ENCODE data around the gene FBLN7.
A peak's percentile ranks its signal among the peaks of the same experiment; 100 is the strongest.

The FBLN7 gene

DNA sequence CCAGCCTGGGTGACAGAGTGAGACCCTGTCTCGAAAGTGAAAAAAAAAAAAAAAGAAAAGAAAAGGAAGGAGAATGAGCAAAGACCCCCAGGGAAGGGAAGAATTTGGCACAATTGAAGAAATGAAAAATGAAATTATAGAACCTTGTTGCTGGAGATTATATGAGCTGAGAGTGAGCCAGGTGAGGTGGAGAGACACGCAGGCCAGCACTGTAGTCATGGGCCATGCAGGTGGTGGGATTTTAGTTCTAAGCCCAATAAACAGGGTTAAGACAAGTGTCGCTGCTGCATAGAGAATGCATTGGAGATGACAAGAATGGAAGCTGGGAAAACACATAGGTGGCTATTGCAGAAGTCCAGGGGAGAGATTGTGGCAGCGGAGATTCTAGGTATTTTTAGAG, 32.3 kb downstream of the FBLN7 start:
- no peak for DNase-seq (ENCODE audit: low read depth)
- no peak overlapping the region for H3K4me3 ChIP-seq (ENCODE audit: low read depth, low read length)
- TF ChIP-seq, protein P1, sequence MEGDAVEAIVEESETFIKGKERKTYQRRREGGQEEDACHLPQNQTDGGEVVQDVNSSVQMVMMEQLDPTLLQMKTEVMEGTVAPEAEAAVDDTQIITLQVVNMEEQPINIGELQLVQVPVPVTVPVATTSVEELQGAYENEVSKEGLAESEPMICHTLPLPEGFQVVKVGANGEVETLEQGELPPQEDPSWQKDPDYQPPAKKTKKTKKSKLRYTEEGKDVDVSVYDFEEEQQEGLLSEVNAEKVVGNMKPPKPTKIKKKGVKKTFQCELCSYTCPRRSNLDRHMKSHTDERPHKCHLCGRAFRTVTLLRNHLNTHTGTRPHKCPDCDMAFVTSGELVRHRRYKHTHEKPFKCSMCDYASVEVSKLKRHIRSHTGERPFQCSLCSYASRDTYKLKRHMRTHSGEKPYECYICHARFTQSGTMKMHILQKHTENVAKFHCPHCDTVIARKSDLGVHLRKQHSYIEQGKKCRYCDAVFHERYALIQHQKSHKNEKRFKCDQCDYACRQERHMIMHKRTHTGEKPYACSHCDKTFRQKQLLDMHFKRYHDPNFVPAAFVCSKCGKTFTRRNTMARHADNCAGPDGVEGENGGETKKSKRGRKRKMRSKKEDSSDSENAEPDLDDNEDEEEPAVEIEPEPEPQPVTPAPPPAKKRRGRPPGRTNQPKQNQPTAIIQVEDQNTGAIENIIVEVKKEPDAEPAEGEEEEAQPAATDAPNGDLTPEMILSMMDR (IDR thresholded peaks at IDR 0.05; ENCODE audit: insufficient read depth, low read depth, low read length, missing control alignments), result no peak

DNA sequence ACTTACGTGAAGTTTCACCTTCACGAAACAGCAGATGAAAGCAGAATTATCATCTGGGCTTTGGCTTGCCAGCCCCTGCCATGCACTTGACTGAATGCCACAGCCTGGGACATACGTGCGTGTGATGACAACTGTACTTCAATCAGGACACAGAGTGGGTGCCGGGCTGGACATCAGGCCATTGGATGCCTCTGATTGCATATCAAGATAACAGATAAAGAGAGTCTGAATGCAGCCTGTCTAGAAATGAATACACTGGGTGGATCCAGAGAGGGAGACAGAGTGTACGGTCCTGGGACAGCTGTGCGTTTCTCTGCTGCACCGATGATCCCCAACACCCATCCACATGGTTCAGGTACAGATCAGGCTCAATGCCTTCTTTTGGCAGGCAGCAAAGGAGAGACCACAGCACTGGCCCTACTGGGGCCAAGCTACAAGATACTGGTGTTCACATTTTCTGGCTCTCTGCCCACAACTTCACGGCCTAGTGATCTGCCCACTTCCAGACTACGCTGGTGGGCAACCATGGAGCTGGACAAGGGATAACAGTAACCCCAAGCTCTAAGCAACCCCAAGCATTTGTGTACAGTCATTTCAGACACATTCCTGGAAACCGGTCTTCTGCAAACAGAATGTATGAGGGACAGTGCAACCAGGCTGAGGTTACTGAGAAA, 35.6 kb downstream of the FBLN7 start:
- no peak overlapping the region for H3K4me3 ChIP-seq (ENCODE audit: low read depth, low read length)
- TF ChIP-seq, protein P1 (IDR thresholded peaks at IDR 0.05; ENCODE audit: insufficient read depth, low read depth, low read length, missing control alignments), result no peak
- DNase-seq (ENCODE audit: low read depth), result peak; percentile 23

DNA sequence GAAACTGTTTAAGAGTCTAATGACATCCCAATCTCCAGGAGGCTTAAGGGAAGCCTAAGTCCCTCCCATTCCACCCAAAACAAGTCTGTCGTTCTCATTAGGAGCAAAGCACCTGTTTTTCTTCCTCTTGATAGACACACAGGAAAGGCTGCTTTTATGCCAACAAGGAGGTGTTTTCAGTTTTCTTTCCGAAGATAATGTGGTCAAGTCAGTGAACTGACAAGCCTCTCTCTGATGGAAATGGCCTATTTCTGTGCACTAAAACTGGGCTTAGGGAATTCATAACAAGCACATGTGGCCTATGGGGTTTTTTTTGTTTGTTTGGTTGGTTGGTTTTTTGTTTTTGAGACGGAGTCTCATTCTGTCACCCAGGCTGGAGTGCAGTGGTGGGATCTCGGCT, 36.2 kb downstream of the FBLN7 start:
- TF ChIP-seq, protein P1 (IDR thresholded peaks at IDR 0.05; ENCODE audit: insufficient read depth, low read depth, low read length, missing control alignments), result no peak
- peak; percentile 17 for DNase-seq (ENCODE audit: low read depth)
- H3K4me3 ChIP-seq (ENCODE audit: low read depth, low read length), result no peak overlapping the region

DNA sequence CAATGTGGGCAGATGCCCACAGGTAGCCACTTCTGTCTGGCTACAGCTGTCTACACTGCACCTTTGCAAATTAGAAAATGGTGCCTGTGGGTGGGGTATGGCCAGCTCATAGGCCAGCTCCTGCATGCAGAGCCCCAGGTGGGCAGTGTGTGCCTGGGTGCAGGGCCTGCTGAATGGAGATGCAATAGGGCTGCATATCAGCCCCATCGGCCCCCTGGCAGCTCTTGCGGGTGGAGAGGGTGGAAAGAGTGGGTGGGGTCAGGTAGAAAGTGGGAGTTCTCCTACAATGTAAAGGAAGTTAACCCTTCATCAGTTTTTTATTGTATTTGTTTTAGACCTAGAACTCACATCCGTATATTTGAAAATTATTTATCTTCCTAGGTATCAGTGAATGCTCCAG, 37.1 kb downstream of the FBLN7 start:
- H3K4me3 ChIP-seq (ENCODE audit: low read depth, low read length), result no peak overlapping the region
- DNase-seq (ENCODE audit: low read depth), result no peak
- TF ChIP-seq, protein P1 (IDR thresholded peaks at IDR 0.05; ENCODE audit: insufficient read depth, low read depth, low read length, missing control alignments), result no peak

DNA sequence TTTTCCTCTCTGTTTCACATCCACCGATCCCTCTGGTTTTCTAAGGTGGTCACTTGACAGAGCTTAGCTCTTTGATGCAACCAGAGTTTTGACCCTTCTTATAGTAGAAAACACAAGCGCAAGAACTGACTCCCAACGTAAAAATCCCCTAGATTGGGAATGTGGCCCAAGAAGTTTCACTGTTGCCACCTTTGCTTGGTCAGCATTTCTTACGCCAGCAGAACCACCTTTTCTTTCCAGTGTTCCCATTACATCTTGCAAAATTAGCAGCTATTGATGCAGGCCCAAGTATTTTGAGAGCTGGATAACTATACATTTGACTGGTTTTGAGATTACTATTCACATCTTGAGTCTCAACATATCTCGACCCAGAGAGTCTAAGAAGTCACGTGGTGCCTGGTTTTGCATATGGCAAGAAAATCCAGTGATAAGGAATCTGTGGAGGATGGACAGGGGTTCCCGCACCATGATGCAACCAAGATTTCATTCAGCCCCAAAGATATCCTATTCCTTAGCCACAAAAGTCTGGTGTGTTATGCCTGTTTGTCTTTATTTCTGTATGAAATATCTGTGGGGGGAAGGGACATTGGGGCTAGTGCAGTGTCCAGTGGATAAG, 37.9 kb downstream of the FBLN7 start:
- TF ChIP-seq, protein P1 (IDR thresholded peaks at IDR 0.05; ENCODE audit: insufficient read depth, low read depth, low read length, missing control alignments), result no peak
- H3K4me3 ChIP-seq (ENCODE audit: low read depth, low read length), result no peak overlapping the region
- DNase-seq (ENCODE audit: low read depth), result no peak

DNA sequence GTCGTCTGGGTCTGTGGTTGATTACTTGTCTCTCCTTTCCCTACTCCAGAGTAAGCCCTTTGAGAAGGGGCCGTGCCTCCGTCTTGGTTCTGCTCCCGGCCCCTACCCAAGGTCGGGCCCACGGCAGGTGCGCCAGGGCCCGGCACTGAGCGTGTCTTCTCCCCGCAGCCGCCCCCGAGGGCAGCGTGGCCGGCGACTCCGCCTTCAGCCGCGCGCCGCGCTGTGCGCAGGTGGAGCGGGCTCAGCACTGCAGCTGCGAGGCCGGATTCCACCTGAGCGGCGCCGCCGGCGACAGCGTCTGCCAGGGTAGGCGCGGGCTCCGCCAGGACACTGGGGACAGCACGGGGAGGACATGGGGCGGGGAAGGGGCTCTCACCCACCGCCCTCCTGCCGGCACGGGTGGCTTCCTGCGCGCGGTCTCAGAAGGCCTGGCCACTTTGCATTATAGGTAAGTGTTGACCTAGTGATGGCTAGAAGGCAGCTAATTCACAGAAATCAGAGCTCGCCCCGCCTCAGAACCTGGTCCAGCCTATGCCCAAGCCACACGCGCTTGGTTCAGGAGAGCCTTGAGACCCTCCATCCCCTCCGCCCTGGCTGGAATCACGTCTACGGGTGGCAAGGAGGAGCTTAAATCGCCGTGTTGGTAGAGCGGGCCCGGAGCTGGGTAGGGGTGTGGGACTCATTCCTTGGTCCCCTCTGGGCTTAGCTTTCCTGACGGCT, 43.5 kb downstream of the FBLN7 start:
- H3K4me3 ChIP-seq (ENCODE audit: low read depth, low read length), result no peak overlapping the region
- TF ChIP-seq, protein P1 (IDR thresholded peaks at IDR 0.05; ENCODE audit: insufficient read depth, low read depth, low read length, missing control alignments), result no peak
- DNase-seq (ENCODE audit: low read depth), result no peak

Measured in GM12865 (cell line).